ENCODE measurements around the gene HSDL2.
A peak's percentile ranks its signal among the peaks of the same experiment; 100 is the strongest.
"Not testable (repeated sequence)": the region's sequence is repeated elsewhere in the genome, so short reads cannot be mapped to it uniquely, and the experiment has no call there.

HSDL2 gene

DNA sequence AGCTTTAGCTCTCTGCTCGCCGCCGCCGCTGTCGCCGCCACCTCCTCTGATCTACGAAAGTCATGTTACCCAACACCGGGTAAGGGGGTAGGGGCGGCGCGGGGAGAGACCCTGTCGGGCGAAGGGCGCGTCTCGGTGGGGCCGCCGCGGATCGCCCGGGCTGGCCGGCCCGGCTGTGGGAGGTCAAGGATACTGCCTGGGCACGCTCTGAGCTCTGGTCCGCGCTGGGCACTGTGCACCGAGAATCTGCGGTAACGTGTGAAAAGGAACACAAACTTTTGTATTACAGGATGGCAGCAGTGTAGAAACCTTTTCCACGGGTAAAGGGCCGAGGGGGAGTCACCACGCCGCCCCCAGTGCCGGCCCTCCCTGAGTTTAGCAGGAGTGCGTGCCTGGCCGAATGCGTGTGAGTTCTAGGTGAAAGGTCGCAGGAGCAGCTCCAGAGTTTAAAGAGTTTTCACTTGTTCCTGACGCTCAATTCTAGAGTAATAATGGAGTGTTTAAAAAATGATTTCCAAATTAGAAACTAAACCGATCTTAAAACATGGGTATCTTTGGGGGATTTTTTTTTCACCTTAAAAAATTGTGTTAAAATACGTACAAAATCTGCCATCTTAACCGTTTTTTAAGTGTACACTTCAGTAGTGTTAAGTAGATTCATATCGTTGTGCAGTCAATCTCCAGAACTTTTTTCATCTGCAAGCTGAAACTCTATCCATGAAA, at the start of gene HSDL2:
TSS of gene HSDL2 (plus strand) at position 7 of the 723 bp plus-strand sequence. CDS start at position 63, 56 bp downstream.
- ATAC-seq (no peak), DNase-seq (peak; percentile 50)

DNA sequence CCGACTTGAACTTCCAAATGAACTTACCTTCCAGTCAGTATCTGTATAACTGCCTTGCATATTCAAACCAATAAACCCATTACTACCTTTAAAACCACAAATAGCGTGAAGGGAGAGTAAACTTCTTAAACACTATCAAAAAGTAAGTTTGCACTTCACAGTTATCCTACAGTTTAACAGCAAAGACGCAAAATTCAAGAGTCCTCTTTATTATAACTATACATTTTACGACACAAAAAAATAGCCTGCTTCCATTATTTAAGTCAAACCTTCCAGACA, 48.3 kb upstream of the HSDL2 start:
- no peak for ATAC-seq
- DNase-seq, result no peak

GRCh38 chr9:112332214-112332613, 47.7 kb upstream of the HSDL2 start:
- no peak for DNase-seq
- no peak for ATAC-seq

GRCh38 chr9:112332674-112332976, 47.3 kb upstream of the HSDL2 start:
- no peak for DNase-seq
- no peak for ATAC-seq

DNA sequence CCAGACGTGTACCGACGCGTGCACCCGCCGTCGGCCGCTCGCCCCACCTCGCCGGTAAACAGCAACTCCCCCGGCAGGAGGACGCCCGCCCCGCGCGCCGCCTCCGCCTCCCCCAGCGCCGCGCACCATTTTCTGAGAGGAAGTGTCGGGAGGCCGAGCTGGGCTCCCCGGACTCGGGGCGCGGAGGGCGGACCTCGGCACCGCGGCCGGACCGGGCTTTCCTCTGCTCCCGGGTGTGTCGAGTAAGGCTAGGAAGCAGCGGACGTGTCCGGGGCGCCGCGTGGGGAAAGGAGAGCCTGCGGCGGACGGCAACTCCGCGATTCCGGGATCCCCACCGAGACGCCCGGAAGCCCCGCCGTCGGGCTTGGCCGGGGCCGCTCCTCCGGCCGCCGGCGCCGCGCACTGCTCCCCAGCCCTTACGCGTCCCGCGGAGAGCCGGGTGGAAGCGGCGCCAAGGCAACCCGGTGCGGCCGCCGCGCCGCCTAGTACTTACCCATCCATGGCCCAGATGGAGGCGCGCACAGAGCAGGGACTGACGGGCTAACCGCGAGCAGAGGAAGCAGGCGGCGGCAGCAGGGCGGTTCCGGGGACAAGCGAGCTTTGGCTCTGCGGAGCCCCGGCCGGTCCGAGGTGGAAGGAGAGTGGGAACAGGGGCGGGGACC, 46.8 kb upstream of the HSDL2 start, which contains the start of gene PTBP3:
TSS of gene PTBP3 (minus strand) at position 643 of the 662 bp plus-strand sequence. CDS start 35,754 bp downstream, outside the sequence.
- peak; percentile 80 for DNase-seq
- peak; percentile 82 for ATAC-seq

DNA sequence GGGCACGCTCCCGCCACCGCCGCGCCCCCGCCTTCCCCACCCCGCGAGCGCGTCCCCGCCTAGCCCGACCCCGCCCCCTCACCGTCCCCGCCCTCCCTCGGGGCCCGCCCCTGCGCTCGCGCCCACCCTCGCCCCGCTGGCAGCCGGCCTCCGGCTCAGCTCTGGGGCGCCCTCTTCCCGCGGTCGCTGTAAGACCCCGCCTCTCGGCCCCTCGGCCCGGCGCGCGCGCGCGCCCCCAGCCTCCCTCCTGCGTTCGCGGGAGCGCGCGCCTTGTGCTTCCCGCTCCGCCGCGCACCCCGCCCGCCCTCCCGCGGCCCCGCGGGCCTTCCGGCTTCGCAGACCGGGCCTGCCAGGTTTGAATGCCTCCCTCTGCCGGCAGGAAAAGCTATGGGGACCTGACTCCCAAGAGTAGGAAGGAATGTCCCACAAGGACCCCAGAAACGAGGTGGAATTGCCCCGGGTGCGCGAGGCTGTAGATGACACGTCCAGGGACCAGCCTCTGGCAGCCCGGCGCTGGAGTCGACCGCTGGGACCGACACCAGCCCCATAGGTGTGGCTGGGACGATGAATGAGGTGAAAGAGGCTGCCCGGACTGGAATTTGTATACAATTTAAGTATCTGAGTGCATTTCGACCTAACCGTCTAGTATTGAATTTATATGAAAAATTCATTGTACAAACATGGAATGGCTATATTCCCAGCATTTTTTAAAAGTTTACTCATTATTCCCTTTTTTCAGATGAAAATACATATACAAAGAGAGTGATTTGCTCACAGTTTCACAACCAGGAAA, 46.1 kb upstream of the HSDL2 start:
- DNase-seq, result peak; percentile 96
- peak; percentile 92 for ATAC-seq

DNA sequence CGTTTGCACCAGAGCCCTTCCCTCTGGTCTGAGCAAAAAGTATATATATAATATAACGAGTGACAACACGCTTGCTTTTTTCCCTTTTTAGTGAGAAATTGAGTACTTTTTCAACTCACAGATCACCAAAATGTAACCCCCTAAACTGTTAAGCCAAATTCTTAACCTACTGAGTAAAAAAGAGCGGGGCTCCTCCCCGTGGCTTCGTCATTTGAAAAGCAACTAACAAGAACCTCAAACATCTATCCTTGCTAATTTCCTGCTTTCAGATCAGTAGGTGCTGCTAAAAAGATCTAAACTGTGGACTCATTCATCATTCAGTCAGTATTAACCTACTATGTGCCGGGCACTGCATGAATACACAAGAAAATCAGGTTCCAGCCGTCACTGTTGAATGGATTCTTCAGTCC, 45.5 kb upstream of the HSDL2 start:
- DNase-seq, result peak; percentile 44
- ATAC-seq, result no peak

GRCh38 chr9:112337547-112337946, 42.4 kb upstream of the HSDL2 start:
- DNase-seq (no peak), ATAC-seq (no peak)

- DNase-seq, result no peak
- ATAC-seq, result no peak
These were observed 41.3 kb upstream of the HSDL2 start for GRCh38 chr9:112338561-112338960.

- ATAC-seq (no peak), DNase-seq (no peak)
These were observed 40.0 kb upstream of the HSDL2 start for GRCh38 chr9:112339886-112340285.

GRCh38 chr9:112341730-112342129, 38.2 kb upstream of the HSDL2 start:
- DNase-seq, result no peak

GRCh38 chr9:112348257-112349007, 31.5 kb upstream of the HSDL2 start:
- peak; percentile 84 for DNase-seq
- peak; percentile 83 for ATAC-seq

More at GRCh38 chr9:112341730-112342129, 38.2 kb upstream of the HSDL2 start:
- no peak for ATAC-seq

- ATAC-seq, result no peak
- DNase-seq, result no peak
These were observed 30.9 kb upstream of the HSDL2 start for GRCh38 chr9:112349008-112349333.

GRCh38 chr9:112351184-112351583, 28.7 kb upstream of the HSDL2 start:
- DNase-seq (no peak), ATAC-seq (no peak)

- DNase-seq (no peak), ATAC-seq (no peak)
These were observed 27.7 kb upstream of the HSDL2 start for GRCh38 chr9:112352209-112352608.

DNA sequence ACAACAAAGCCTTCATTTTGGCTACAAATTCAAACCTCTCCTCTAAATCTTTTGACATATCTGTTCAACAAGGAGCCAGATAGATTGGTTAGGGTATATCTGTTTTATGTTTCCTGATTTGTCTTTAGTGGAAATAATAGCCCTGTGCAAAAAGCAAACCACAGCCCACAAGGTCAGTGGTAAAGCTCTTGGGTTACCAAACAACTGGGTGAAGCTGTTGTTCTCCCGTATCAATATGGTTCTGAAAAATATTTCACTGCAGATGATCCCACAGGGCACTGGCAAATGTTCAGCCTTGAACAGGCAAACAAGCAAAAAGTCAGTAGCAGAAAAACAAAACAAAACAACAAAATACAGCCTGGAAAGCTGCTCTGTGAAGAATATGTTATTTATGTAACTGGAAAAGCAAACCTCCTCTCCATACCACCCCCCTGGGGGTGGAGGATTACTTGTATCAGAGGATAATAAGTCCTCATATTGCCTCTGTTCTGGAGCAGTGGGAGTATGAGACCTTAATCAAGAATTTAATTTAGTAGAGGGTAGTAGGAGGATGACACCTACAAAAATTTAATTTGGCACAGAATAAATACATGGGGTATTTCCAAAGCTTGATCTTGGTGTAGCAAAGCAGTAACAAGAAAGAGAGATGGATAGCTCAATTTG, 25.7 kb upstream of the HSDL2 start:
- no peak for ATAC-seq
- DNase-seq, result no peak

- ATAC-seq (no peak), DNase-seq (no peak)
These were observed 24.4 kb upstream of the HSDL2 start for GRCh38 chr9:112355427-112355897.

GRCh38 chr9:112360047-112360804, 19.7 kb upstream of the HSDL2 start:
- ATAC-seq (peak; percentile 87), DNase-seq (no peak)

DNA sequence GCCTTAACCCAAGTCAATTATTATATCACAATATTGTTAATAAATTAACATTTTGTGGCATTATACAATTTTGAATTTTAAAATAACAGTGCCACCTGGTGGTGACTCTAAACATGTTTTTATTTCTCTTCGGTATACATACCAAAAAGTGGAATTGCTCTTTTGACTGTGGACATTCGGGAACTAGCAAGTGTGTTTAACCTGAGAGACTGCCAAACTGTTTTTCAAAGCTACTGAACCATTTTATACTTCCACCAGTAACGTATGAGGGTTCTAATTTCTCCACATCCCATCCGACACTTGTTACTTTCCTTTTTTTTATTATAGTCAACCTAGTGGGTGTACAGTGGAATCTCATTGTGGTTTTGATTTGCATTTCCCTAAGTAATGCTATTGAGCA, 18.3 kb upstream of the HSDL2 start:
- ATAC-seq (no peak), DNase-seq (no peak)

- ATAC-seq (no peak), DNase-seq (no peak)
These were observed 15.1 kb upstream of the HSDL2 start for GRCh38 chr9:112364761-112365160.

GRCh38 chr9:112365257-112365656, 14.7 kb upstream of the HSDL2 start:
- DNase-seq, ATAC-seq: not testable (repeated sequence)
